ENCODE results near the gene GPHB5.
"Not testable (repeated sequence)": the region's sequence is repeated elsewhere in the genome, so short reads cannot be mapped to it uniquely, and the experiment has no call there.

Gene GPHB5

GRCh38 chr14:63318835-63319234 is at the start of gene GPHB5:
Gene GPHB5, minus strand, starts transcription at chr14:63318935. Its CDS starts 1,086 bp downstream, at chr14:63317849.
- no peak for DNase-seq (ENCODE audit: low spot score)

- DNase-seq (ENCODE audit: low spot score), result no peak
These were observed 49.1 kb upstream of the GPHB5 start for GRCh38 chr14:63367742-63368364.

GRCh38 chr14:63362389-63362819 is 43.7 kb upstream of the GPHB5 start:
- DNase-seq (ENCODE audit: low spot score), result peak; percentile 5

- peak; percentile 3 for DNase-seq (ENCODE audit: low spot score)
These were observed 43.1 kb upstream of the GPHB5 start for GRCh38 chr14:63361790-63362189.

- no peak for DNase-seq (ENCODE audit: low spot score)
These were observed 39.1 kb upstream of the GPHB5 start for GRCh38 chr14:63357841-63358240.

GRCh38 chr14:63345826-63346225 is 27.1 kb upstream of the GPHB5 start:
- no peak for DNase-seq (ENCODE audit: low spot score)

GRCh38 chr14:63344336-63344735 is 25.6 kb upstream of the GPHB5 start:
- DNase-seq (ENCODE audit: low spot score), result no peak

- DNase-seq (ENCODE audit: low spot score), result no peak
These were observed 25.1 kb upstream of the GPHB5 start for GRCh38 chr14:63343878-63344277.

GRCh38 chr14:63342371-63342770 is 23.6 kb upstream of the GPHB5 start:
- DNase-seq (ENCODE audit: low spot score), result no peak

GRCh38 chr14:63328787-63329737 is 10.3 kb upstream of the GPHB5 start:
- no peak for DNase-seq (ENCODE audit: low spot score)

- DNase-seq (ENCODE audit: low spot score), result no peak
These were observed 8.1 kb upstream of the GPHB5 start for GRCh38 chr14:63326840-63327239.

- DNase-seq (ENCODE audit: low spot score), result no peak
These were observed 4.3 kb upstream of the GPHB5 start for GRCh38 chr14:63322897-63323573.

- DNase-seq (ENCODE audit: low spot score), result no peak
These were observed 3.7 kb upstream of the GPHB5 start for GRCh38 chr14:63322472-63322871.

GRCh38 chr14:63308723-63309317 is 9.9 kb downstream of the GPHB5 start:
- DNase-seq (ENCODE audit: low spot score), result peak; percentile 26

- not testable (repeated sequence) for DNase-seq (ENCODE audit: low spot score)
These were observed 14.3 kb downstream of the GPHB5 start for GRCh38 chr14:63304429-63304828.

GRCh38 chr14:63301891-63302534 is 16.7 kb downstream of the GPHB5 start:
- DNase-seq (ENCODE audit: low spot score), result no peak

GRCh38 chr14:63300854-63301253 is 17.9 kb downstream of the GPHB5 start:
- DNase-seq (ENCODE audit: low spot score), result no peak

- DNase-seq (ENCODE audit: low spot score), result no peak
These were observed 19.2 kb downstream of the GPHB5 start for GRCh38 chr14:63299351-63300110.

- DNase-seq (ENCODE audit: low spot score), result no peak
These were observed 21.2 kb downstream of the GPHB5 start for GRCh38 chr14:63297372-63298063.

- no peak for DNase-seq (ENCODE audit: low spot score)
These were observed 22.6 kb downstream of the GPHB5 start for GRCh38 chr14:63296060-63296563.
